B cell (primary cell): ENCODE results near the gene PCBP3.

Experiments
- CTCF ChIP-seq: fragments of 200-600 bp; IDR thresholded peaks from one replicate; pipeline ENCODE4 v1.8.0; 2022; ENCODE audit warnings: antibody characterized with exemption, mild to moderate bottlenecking
- EZH2 ChIP-seq: IDR thresholded peaks from 2 replicates; pipeline ENCODE4 v1.6.1; 2012; ENCODE audit warnings: borderline replicate concordance, low read depth, mild to moderate bottlenecking, moderate library complexity, low read length; ENCODE audit not compliant: insufficient read depth, poor library complexity, severe bottlenecking

DNA sequence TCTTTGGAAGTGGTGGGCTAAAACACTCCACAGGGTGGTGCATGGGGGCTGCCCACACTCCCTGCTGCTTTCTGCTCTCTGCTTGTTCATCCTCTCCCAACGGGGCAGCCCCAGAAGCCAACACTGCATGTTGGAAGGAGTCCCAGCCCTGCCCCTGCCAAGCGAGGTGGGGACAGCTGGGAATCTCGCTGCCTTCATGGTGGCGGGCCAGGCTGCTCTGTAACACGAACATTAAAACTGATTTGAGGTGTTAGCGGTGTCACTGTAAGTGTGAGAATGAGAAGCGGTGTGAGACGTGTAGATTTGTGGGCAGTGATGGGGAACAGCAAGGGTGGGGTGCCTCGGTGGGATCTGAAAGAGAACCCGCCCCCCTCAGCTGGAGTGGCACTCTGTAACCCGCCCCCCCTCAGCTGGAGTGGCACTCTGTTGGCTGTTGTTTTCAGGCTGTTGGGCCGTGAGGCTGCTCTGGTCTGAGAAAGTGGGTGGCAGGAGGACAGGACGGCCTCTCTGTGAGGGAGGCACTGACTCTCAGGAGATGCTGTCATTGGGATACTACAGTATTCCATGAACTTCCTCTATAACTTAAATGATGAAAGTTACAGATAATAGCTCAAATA, 80.9 kb downstream of the PCBP3 start:
- TF ChIP-seq CTCF, result no peak
- no peak for TF ChIP-seq EZH2
